ENCODE data around the gene CUX1.
"Not testable (repeated sequence)": the region's sequence is repeated elsewhere in the genome, so short reads cannot be mapped to it uniquely, and the experiment has no call there.

Gene CUX1

GRCh38 chr7:101831396-101831795, 14.0 kb downstream of the CUX1 start:
- not testable (repeated sequence) for H3K9me3 ChIP-seq (ENCODE audit: control insufficient read depth, low read length); H3K4me1 ChIP-seq (ENCODE audit: control insufficient read depth, insufficient read depth, low read length); DNase-seq (ENCODE audit: low read depth); H3K4me3 ChIP-seq (ENCODE audit: low read length); H3K36me3 ChIP-seq (ENCODE audit: control insufficient read depth, insufficient read depth, low read length, severe bottlenecking); H3K27me3 ChIP-seq (replicated peaks; ENCODE audit: control insufficient read depth, insufficient read depth, low read length); H3K9ac ChIP-seq (ENCODE audit: low read length)

GRCh38 chr7:101832205-101832631, 14.8 kb downstream of the CUX1 start:
- no peaks in the 10 kb centered on the region for H3K4me1 ChIP-seq (ENCODE audit: control insufficient read depth, insufficient read depth, low read length)
- H3K36me3 ChIP-seq (ENCODE audit: control insufficient read depth, insufficient read depth, low read length, severe bottlenecking): no peaks in the 10 kb centered on the region
- no peak for DNase-seq (ENCODE audit: low read depth)
- H3K9ac ChIP-seq (ENCODE audit: low read length): no peak overlapping the region
- no peaks in the 10 kb centered on the region for H3K27me3 ChIP-seq (replicated peaks; ENCODE audit: control insufficient read depth, insufficient read depth, low read length)
- no peak overlapping the region for H3K4me3 ChIP-seq (ENCODE audit: low read length)
- H3K9me3 ChIP-seq (ENCODE audit: control insufficient read depth, low read length): no peaks in the 10 kb centered on the region

- H3K4me3 ChIP-seq (ENCODE audit: low read length): no peak overlapping the region
- H3K9me3 ChIP-seq (ENCODE audit: control insufficient read depth, low read length): no peaks in the 10 kb centered on the region
- no peaks in the 10 kb centered on the region for H3K4me1 ChIP-seq (ENCODE audit: control insufficient read depth, insufficient read depth, low read length)
- H3K36me3 ChIP-seq (ENCODE audit: control insufficient read depth, insufficient read depth, low read length, severe bottlenecking): no peaks in the 10 kb centered on the region
- no peaks in the 10 kb centered on the region for H3K27me3 ChIP-seq (replicated peaks; ENCODE audit: control insufficient read depth, insufficient read depth, low read length)
- no peak for DNase-seq (ENCODE audit: low read depth)
- no peak overlapping the region for H3K9ac ChIP-seq (ENCODE audit: low read length)
Measured at GRCh38 chr7:101832685-101833375, 15.4 kb downstream of the CUX1 start.

- H3K36me3 ChIP-seq (ENCODE audit: control insufficient read depth, insufficient read depth, low read length, severe bottlenecking): no peaks in the 10 kb centered on the region
- no peak overlapping the region for H3K4me3 ChIP-seq (ENCODE audit: low read length)
- H3K4me1 ChIP-seq (ENCODE audit: control insufficient read depth, insufficient read depth, low read length): no peaks in the 10 kb centered on the region
- H3K27me3 ChIP-seq (replicated peaks; ENCODE audit: control insufficient read depth, insufficient read depth, low read length): no peaks in the 10 kb centered on the region
- H3K9ac ChIP-seq (ENCODE audit: low read length): no peak overlapping the region
- H3K9me3 ChIP-seq (ENCODE audit: control insufficient read depth, low read length): no peaks in the 10 kb centered on the region
- no peak for DNase-seq (ENCODE audit: low read depth)
Measured at GRCh38 chr7:101833799-101834198, 16.4 kb downstream of the CUX1 start.

GRCh38 chr7:101835136-101835535, 17.7 kb downstream of the CUX1 start:
- Histone ChIP-seq H3K9me3 (ENCODE audit: control insufficient read depth, low read length) (no peaks in the 10 kb centered on the region), H3K36me3 (ENCODE audit: control insufficient read depth, insufficient read depth, low read length, severe bottlenecking) (no peaks in the 10 kb centered on the region), H3K27me3 (replicated peaks; ENCODE audit: control insufficient read depth, insufficient read depth, low read length) (no peaks in the 10 kb centered on the region), H3K4me3 (ENCODE audit: low read length) (no peak overlapping the region), H3K4me1 (ENCODE audit: control insufficient read depth, insufficient read depth, low read length) (no peaks in the 10 kb centered on the region), H3K9ac (ENCODE audit: low read length) (no peak overlapping the region)
- no peak for DNase-seq (ENCODE audit: low read depth)

GRCh38 chr7:101837433-101837832, 20.0 kb downstream of the CUX1 start:
- not testable (repeated sequence) for DNase-seq (ENCODE audit: low read depth); H3K27me3 ChIP-seq (replicated peaks; ENCODE audit: control insufficient read depth, insufficient read depth, low read length)

GRCh38 chr7:101838837-101839483, 21.5 kb downstream of the CUX1 start:
- DNase-seq (ENCODE audit: low read depth): no peak
- Histone ChIP-seq H3K4me3 (ENCODE audit: low read length) (no peak overlapping the region), H3K27me3 (replicated peaks; ENCODE audit: control insufficient read depth, insufficient read depth, low read length) (no peaks in the 10 kb centered on the region), H3K36me3 (ENCODE audit: control insufficient read depth, insufficient read depth, low read length, severe bottlenecking) (no peaks in the 10 kb centered on the region), H3K4me1 (ENCODE audit: control insufficient read depth, insufficient read depth, low read length) (no peaks in the 10 kb centered on the region), H3K9me3 (ENCODE audit: control insufficient read depth, low read length) (no peaks in the 10 kb centered on the region), H3K9ac (ENCODE audit: low read length) (no peak overlapping the region)

More at GRCh38 chr7:101837433-101837832, 20.0 kb downstream of the CUX1 start:
- not testable (repeated sequence) for H3K36me3 ChIP-seq (ENCODE audit: control insufficient read depth, insufficient read depth, low read length, severe bottlenecking); H3K9ac ChIP-seq (ENCODE audit: low read length); H3K4me3 ChIP-seq (ENCODE audit: low read length); H3K4me1 ChIP-seq (ENCODE audit: control insufficient read depth, insufficient read depth, low read length); H3K9me3 ChIP-seq (ENCODE audit: control insufficient read depth, low read length)

- DNase-seq (ENCODE audit: low read depth): no peak
- Histone ChIP-seq H3K36me3 (ENCODE audit: control insufficient read depth, insufficient read depth, low read length, severe bottlenecking) (no peaks in the 10 kb centered on the region), H3K4me3 (ENCODE audit: low read length) (no peak overlapping the region), H3K9ac (ENCODE audit: low read length) (no peak overlapping the region), H3K9me3 (ENCODE audit: control insufficient read depth, low read length) (no peaks in the 10 kb centered on the region), H3K27me3 (replicated peaks; ENCODE audit: control insufficient read depth, insufficient read depth, low read length) (no peaks in the 10 kb centered on the region), H3K4me1 (ENCODE audit: control insufficient read depth, insufficient read depth, low read length) (no peaks in the 10 kb centered on the region)
Measured at GRCh38 chr7:101841328-101841727, 23.9 kb downstream of the CUX1 start.

GRCh38 chr7:101843293-101844271, 26.2 kb downstream of the CUX1 start:
- Histone ChIP-seq H3K9me3 (ENCODE audit: control insufficient read depth, low read length) (peaks cover 6% of the 10 kb centered on the region), H3K4me1 (ENCODE audit: control insufficient read depth, insufficient read depth, low read length) (no peaks in the 10 kb centered on the region), H3K36me3 (ENCODE audit: control insufficient read depth, insufficient read depth, low read length, severe bottlenecking) (peaks cover 5% of the 10 kb centered on the region), H3K27me3 (replicated peaks; ENCODE audit: control insufficient read depth, insufficient read depth, low read length) (no peaks in the 10 kb centered on the region), H3K4me3 (ENCODE audit: low read length) (no peak overlapping the region), H3K9ac (ENCODE audit: low read length) (no peak overlapping the region)
- no peak for DNase-seq (ENCODE audit: low read depth)

- peaks cover 5% of the 10 kb centered on the region for H3K36me3 ChIP-seq (ENCODE audit: control insufficient read depth, insufficient read depth, low read length, severe bottlenecking)
- DNase-seq (ENCODE audit: low read depth): no peak
- H3K9me3 ChIP-seq (ENCODE audit: control insufficient read depth, low read length): peaks cover 6% of the 10 kb centered on the region
- no peaks in the 10 kb centered on the region for H3K4me1 ChIP-seq (ENCODE audit: control insufficient read depth, insufficient read depth, low read length)
- H3K27me3 ChIP-seq (replicated peaks; ENCODE audit: control insufficient read depth, insufficient read depth, low read length): no peaks in the 10 kb centered on the region
- no peak overlapping the region for H3K4me3 ChIP-seq (ENCODE audit: low read length)
- no peak overlapping the region for H3K9ac ChIP-seq (ENCODE audit: low read length)
Measured at GRCh38 chr7:101845974-101846373, 28.5 kb downstream of the CUX1 start.
